ENCODE data around the gene TMC2. TPM values are rescaled to one million over a fixed set of nuclear protein-coding genes. Genes with fewer than 3 reads are reported as not detected.

TMC2 gene
- total RNA-seq, 1 donor from 2014 or later, result 0.11 TPM

DNA sequence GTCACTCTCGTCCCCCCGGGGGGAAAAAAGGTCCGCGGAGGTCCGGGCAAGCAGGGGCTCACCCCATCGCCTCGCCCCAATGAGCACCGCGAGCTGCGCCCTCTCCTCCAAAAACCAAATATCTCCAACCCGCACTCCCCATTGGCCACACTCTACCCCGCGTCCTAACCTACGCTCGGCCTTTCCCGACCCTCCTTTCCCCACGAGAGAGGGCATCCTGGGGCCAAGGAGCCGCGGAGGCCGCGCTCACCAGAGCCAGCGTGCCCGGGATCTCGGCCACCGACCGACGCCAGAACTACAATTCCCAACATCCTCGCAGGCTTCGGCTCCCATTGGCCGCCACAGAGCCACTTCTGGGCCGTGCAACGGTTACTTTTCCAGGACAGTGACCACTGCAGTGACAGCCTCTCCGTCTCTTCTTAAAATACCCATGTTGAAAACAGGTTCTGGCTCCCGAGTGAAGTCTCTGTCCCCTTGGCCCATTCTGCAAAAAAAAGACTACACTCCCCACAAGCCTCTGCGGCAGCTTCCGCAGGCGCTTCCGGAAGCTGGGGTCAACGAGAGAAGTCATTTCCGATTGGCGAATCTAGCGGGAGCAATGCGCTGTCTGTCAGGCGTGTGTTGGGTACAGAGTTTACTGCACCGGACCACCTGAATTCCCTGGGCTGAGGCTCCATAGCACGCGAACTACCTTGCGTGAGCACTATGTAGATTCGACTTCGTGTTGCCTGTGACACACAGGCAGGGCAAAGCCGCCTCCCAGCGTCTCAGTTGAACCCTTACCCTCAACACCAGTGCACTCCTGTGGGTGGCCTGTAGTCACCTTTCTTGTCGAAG, 27.5 kb upstream of the TMC2 start, which contains the start of gene ZNF343:
TSS of gene ZNF343 (minus strand) at position 285 of the 837 bp plus-strand sequence. CDS start 15,020 bp downstream, outside the sequence.
- Mint-ChIP-seq H3K27ac (peak within 1 kb of the TSS; percentile 97), H3K27me3 (ENCODE audit: low read depth) (peaks cover 23% of the 10 kb centered on the region)

GRCh38 chr20:2509468-2509781, 26.9 kb upstream of the TMC2 start:
- peak overlapping the region; percentile 97 for H3K27ac Mint-ChIP-seq
- peaks cover 2% of the 10 kb centered on the region for H3K36me3 Mint-ChIP-seq

More for the DNA sequence above, 27.5 kb upstream of the TMC2 start, which contains the start of gene ZNF343:
- H3K36me3 Mint-ChIP-seq, result peaks cover 2% of the 10 kb centered on the region
- H3K9me3 Mint-ChIP-seq, result peaks cover 2% of the 10 kb centered on the region
- no peak for TF ChIP-seq CTCF (IDR thresholded peaks at IDR 0.05; ENCODE audit: unreplicated experiment)
- peak; percentile 40 to 75 for DNase-seq (ENCODE audit: low spot score in 2 of 2, unreplicated experiment in 2 of 2)
- peaks cover 12% of the 10 kb centered on the region for H3K4me1 Mint-ChIP-seq
- H3K4me3 Mint-ChIP-seq, result peak within 1 kb of the TSS; percentile 100

GRCh38 chr20:2509794-2510193, 26.6 kb upstream of the TMC2 start:
- Mint-ChIP-seq H3K9me3 (no peaks in the 10 kb centered on the region), H3K36me3 (peaks cover 2% of the 10 kb centered on the region), H3K4me3 (peak overlapping the region; percentile 19), H3K4me1 (peaks cover 12% of the 10 kb centered on the region), H3K27me3 (ENCODE audit: low read depth) (peaks cover 31% of the 10 kb centered on the region), H3K27ac (no peak overlapping the region)
- no peak for DNase-seq (ENCODE audit: low spot score in 2 of 2, unreplicated experiment in 2 of 2)
- no peak for TF ChIP-seq CTCF (IDR thresholded peaks at IDR 0.05; ENCODE audit: unreplicated experiment)

More at GRCh38 chr20:2509468-2509781, 26.9 kb upstream of the TMC2 start:
- peak overlapping the region; percentile 100 for H3K4me3 Mint-ChIP-seq
- H3K9me3 Mint-ChIP-seq, result no peaks in the 10 kb centered on the region
- peaks cover 29% of the 10 kb centered on the region for H3K27me3 Mint-ChIP-seq (ENCODE audit: low read depth)
- no peak for TF ChIP-seq CTCF (IDR thresholded peaks at IDR 0.05; ENCODE audit: unreplicated experiment)
- H3K4me1 Mint-ChIP-seq, result peaks cover 12% of the 10 kb centered on the region
- no peak for DNase-seq (ENCODE audit: low spot score in 2 of 2, unreplicated experiment in 2 of 2)

GRCh38 chr20:2515203-2515602, 21.2 kb upstream of the TMC2 start:
- Mint-ChIP-seq H3K4me1 (no peaks in the 10 kb centered on the region), H3K9me3 (no peaks in the 10 kb centered on the region), H3K27ac (no peak overlapping the region), H3K4me3 (no peak overlapping the region), H3K27me3 (ENCODE audit: low read depth) (peaks cover 52% of the 10 kb centered on the region), H3K36me3 (no peaks in the 10 kb centered on the region)
- DNase-seq (ENCODE audit: low spot score in 2 of 2, unreplicated experiment in 2 of 2), result no peak
- no peak for TF ChIP-seq CTCF (IDR thresholded peaks at IDR 0.05; ENCODE audit: unreplicated experiment)

GRCh38 chr20:2516399-2516798, 20.0 kb upstream of the TMC2 start:
- Mint-ChIP-seq H3K27me3 (ENCODE audit: low read depth) (peaks cover 62% of the 10 kb centered on the region), H3K27ac (no peak overlapping the region), H3K4me1 (no peaks in the 10 kb centered on the region), H3K9me3 (no peaks in the 10 kb centered on the region), H3K36me3 (no peaks in the 10 kb centered on the region), H3K4me3 (no peak overlapping the region)
- no peak for DNase-seq (ENCODE audit: low spot score in 2 of 2, unreplicated experiment in 2 of 2)
- TF ChIP-seq CTCF (IDR thresholded peaks at IDR 0.05; ENCODE audit: unreplicated experiment), result no peak

Data from mesothelial cell of epicardium (in vitro differentiated cells).